Effector CD4-positive, alpha-beta T cell (primary cell): Measurements from ENCODE around the gene DDX19B.
"Not testable (repeated sequence)": the region's sequence is repeated elsewhere in the genome, so short reads cannot be mapped to it uniquely, and the experiment has no call there.

Experiments used
- DNase-seq: peaks from one replicate; pipeline ENCODE4 v3.0.0-alpha.2; 2020

Gene DDX19B

GRCh38 chr16:70364399-70364798, 65.4 kb downstream of the DDX19B start:
- DNase-seq, result no peak

- DNase-seq, result not testable (repeated sequence)
Observed at GRCh38 chr16:70370145-70370544, 71.2 kb downstream of the DDX19B start.

- no peak for DNase-seq
Observed at GRCh38 chr16:70370924-70371323, 71.9 kb downstream of the DDX19B start.

GRCh38 chr16:70372921-70373728, 74.1 kb downstream of the DDX19B start:
- no peak for DNase-seq

GRCh38 chr16:70374213-70374612, 75.2 kb downstream of the DDX19B start:
- no peak for DNase-seq

GRCh38 chr16:70375636-70376611, 76.9 kb downstream of the DDX19B start:
- no peak for DNase-seq

GRCh38 chr16:70377782-70378181, 78.8 kb downstream of the DDX19B start:
- no peak for DNase-seq

GRCh38 chr16:70378869-70379493, 80.0 kb downstream of the DDX19B start:
- no peak for DNase-seq

GRCh38 chr16:70380248-70380918, 81.4 kb downstream of the DDX19B start:
- peak; percentile 31 for DNase-seq

- DNase-seq, result peak; percentile 94
Observed at GRCh38 chr16:70380919-70381603, 82.1 kb downstream of the DDX19B start.

- DNase-seq, result no peak
Observed at GRCh38 chr16:70381604-70382342, 82.8 kb downstream of the DDX19B start.

- no peak for DNase-seq
Observed at GRCh38 chr16:70383421-70383960, 84.5 kb downstream of the DDX19B start.
